ENCODE measurements around the gene CSH1.
"Not testable (repeated sequence)": the region's sequence is repeated elsewhere in the genome, so short reads cannot be mapped to it uniquely, and the experiment has no call there.

The CSH1 gene

GRCh38 chr17:63903787-63904201 is 7.4 kb upstream of the CSH1 start:
- peak; percentile 51 for DNase-seq (ENCODE audit: low spot score)

GRCh38 chr17:63901971-63902370 is 5.6 kb upstream of the CSH1 start:
- not testable (repeated sequence) for DNase-seq (ENCODE audit: low spot score)

DNA sequence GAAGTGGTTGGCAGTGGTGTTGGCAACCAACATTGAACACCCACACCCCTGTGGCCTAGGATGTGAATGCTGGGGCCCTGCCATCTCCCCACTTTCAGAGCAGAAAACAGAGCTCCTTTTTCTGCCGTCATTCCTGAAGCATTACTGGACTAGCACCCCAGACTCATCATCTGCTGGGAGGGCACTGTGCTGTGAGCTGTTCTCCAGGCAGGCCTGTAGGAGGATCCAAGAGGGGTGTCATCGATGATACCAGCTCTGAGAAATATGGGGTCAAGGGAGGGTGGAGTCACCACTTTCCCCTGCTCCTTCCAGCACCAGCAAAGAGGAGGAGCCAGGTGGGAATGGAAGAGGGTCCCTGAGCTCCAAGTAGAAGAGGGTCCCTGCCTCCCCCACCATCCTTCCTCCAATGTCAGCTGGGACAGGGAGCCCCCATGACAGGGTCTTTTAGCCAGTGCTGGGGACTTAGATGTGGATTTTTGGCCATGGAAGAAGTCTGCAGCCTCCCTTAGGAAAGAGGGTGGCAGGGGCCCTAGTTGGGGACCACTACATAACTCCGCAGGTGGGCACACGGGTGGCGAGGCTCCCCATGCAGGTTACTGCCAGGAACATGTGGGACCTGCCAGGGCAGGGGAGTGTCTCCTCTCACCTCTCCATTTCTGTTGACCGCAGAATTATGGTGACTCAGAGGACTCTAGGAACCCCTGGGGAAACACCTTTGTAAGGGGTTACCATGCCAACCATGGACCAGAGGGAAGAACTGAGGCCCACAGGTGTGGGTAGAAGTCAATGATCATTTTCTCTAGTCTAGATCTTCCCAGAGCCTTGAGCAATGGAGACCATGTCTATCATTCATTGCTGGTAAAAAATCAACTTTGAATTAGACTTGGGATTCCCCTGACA is 2.8 kb upstream of the CSH1 start:
- DNase-seq (ENCODE audit: low spot score): peak; percentile 47

DNA sequence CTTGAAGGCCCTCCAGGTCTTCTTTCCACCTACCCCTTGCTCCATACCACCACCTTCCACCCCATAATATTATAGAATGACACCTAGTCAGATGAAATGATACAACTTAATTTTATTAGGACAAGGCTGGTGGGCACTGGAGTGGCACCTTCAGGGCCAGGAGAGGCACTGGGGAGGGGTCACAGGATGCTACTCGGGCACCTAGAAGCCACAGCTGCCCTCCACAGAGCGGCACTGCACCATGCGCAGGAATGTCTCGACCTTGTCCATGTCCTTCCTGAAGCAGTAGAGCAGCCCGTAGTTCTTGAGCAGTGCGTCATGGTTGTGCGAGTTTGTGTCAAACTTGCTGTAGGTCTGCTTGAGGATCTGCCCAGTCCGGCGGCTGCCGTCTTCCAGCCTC is 1.6 kb downstream of the CSH1 start:
- DNase-seq (ENCODE audit: low spot score): not testable (repeated sequence)

GRCh38 chr17:63894021-63894420 is 2.4 kb downstream of the CSH1 start:
- DNase-seq (ENCODE audit: low spot score): not testable (repeated sequence)

DNA sequence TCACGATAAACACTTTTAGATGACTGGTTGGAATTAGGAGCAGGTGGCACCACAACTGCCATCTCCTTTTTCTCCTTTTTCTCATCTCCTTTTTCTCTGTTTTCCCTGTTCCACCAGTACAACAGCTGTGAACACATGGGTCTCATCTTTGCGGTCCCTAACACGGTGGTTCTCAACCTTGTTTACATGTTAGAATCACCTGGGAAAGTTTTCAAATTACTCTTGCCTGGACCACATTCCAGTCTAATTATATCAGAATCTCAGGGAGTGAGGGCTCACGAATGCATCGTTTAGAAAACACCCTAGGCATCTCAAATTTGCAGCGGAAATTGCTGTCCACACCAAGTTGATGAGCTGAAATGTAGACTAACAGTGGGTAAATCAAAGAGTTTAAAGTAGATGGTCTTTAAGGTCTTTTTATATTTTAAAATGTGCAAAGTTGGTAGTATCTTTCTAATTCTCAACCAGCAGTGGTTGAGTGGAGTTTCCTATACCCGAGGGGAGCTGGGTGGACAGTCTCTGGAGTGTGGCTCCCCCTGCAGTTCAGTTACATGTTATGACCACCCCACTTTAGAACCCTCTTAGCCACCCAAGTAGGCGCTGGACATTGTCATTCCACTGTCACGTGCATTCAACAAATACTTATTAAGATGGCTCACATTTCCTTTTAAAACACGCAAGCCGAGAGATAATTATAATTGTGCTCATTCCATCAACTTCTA is 3.9 kb downstream of the CSH1 start:
- DNase-seq (ENCODE audit: low spot score): not testable (repeated sequence)

- peak; percentile 42 for DNase-seq (ENCODE audit: low spot score)
Observed at GRCh38 chr17:63889026-63889848, 7.1 kb downstream of the CSH1 start.

- DNase-seq (ENCODE audit: low spot score): not testable (repeated sequence)
Observed at GRCh38 chr17:63885119-63885518, 11.3 kb downstream of the CSH1 start.

DNA sequence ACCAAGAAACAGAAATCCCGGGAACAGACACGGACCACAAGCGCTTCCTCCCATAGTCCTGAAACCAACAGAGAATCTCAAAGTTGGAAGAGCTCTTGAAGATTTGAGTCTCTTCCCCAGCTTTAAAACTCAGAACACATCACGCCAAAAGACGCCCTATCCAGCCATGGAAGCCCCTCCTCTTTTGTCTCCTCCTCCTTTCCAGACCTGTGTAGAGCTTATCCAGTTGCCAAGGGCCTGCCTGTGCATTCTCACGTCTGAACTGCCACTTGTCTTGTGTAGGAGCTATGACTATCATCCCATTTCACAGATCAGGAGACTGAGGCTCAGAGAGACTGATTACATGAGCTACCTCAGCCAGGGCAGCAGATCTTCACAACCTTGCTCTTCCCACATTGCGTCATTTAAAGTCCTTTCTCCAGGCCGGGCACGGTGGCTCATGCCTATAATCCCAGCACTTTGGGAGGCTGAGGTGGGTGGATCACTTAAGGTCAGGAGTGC is 13.7 kb downstream of the CSH1 start:
- not testable (repeated sequence) for DNase-seq (ENCODE audit: low spot score)

DNA sequence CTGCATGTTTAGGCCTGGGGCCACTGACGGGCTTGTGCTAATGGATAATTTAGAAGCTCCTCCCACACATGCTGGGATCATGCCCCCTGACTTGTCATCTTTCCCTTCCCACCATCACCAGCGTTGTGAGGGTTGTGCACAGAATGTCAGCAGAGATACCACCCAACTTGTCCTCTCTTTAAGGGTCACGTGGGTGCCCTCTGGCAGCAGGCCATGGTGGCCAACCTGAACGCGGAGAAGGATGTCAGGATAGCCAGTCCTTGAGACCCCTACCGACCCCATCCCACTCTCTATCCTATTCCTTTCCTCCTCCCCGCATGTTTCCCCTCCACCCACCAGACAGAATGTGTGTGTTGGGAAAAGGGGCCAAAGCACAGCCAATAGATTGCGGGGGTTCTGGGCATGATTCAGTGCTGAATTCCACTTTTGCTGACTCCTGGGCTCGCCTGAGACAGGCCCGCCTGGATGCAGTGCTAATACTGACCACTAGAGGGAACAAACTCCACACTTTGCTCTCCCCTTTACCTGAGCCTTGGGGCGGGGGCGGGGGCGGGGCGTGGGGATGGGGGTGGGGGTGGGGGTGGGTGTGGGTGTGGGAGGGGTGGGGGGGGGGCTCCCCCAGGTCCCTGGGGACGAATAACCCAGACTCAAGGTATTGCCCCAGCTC is 14.3 kb downstream of the CSH1 start, which contains the start of gene GH2:
Gene GH2 (minus strand): TSS at position 10 of the 667 bp plus-strand sequence. CDS start 143 bp downstream, outside the sequence.
- peak; percentile 67 for DNase-seq (ENCODE audit: low spot score)

GRCh38 chr17:63881337-63881736 is 15.0 kb downstream of the CSH1 start:
- DNase-seq (ENCODE audit: low spot score): not testable (repeated sequence)

DNA sequence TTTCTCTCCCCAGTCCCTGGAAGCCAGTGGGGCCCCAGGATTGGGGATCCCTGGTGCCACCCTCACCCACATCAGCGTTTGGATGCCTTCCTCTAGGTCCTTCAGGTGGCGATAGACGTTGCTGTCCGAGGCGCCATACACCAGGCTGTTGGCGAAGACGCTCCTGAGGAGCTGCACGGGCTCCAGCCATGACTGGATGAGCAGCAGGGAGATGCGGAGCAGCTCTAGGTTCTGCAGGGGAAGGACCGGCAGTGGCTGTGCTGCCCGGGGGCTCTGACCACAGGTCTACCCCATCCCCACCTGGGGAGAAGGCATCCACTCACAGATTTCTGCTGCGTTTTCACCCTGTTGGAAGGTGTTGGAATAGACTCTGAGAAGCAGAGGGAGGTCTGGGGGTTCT is 15.7 kb downstream of the CSH1 start:
- DNase-seq (ENCODE audit: low spot score): no peak

- DNase-seq (ENCODE audit: low spot score): not testable (repeated sequence)
Observed at GRCh38 chr17:63878413-63878812, 18.0 kb downstream of the CSH1 start.

- DNase-seq (ENCODE audit: low spot score): not testable (repeated sequence)
Observed at GRCh38 chr17:63874693-63875092, 21.7 kb downstream of the CSH1 start.

DNA sequence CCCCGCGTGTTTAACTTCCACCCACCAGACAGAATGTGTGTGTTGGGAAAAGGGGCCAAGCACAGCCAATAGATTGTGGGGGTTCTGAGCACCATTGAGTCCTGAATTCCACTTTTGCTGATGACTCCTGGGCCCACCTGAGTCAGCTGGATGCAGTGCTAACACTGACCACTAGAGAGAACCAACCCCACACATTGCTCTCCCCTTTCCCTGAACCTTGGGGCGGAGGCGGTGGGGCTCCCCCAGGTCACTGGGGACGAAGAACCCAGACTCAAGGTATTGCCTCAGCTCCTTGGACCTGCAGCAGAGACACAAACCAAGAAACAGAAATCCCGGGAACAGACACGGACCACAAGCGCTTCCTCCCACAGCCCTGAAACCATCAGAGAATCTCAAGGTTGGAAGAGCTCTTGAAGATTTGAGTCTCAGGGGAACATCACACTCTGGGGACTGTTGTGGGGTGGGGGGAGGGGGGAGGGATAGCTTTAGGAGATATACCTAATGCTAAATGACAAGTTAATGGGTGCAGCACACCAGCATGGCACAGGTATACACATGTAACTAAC is 22.2 kb downstream of the CSH1 start:
- DNase-seq (ENCODE audit: low spot score): not testable (repeated sequence)

DNA sequence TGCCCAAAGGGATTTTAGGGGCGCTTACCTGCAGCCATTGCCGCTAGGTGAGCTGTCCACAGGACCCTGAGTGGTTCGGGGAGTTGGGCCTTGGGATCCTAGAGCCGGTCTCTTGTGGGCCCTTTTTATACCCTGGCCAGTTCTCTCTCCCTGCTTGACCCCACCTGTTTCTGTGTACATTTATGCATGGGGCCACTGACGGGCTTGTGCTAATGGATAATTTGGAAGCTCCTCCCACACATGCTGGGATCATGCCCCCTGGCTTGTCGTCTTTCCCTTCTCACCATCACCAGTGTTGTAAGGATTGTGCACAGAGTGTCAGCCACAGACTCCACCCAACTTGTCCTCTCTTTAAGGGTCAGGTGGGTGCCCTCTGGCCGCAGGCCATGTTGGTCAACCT is 22.8 kb downstream of the CSH1 start, which contains the start of gene CSH2:
Gene CSH2 (minus strand): TSS at position 101 of the 400 bp plus-strand sequence. CDS start 63 bp downstream, at position 38.
- DNase-seq (ENCODE audit: low spot score): not testable (repeated sequence)

- DNase-seq (ENCODE audit: low spot score): not testable (repeated sequence)
Observed at GRCh38 chr17:63871646-63872365, 24.6 kb downstream of the CSH1 start.

DNA sequence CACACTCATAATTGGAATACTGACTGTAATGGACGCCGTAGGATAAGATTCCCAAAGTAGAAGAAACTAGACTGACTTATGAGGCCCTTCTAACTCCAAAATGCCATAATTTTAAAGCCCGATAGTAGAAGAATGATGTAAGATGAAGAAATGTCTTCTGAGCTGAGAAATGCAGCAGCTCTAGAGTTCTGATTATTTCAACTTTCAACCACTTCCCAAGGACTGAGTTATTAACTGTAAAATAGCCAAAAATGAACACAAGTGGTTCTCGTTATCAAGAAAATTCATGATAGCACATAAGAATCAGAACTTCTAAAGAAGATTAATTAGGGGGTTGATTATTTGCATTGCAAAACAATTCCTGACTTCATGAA is 26.1 kb downstream of the CSH1 start:
- DNase-seq (ENCODE audit: low spot score): not testable (repeated sequence)

- not testable (repeated sequence) for DNase-seq (ENCODE audit: low spot score)
Observed at GRCh38 chr17:63869491-63870291, 26.7 kb downstream of the CSH1 start.

Data from activated CD4-positive, alpha-beta T cell treated with anti-CD3 and anti-CD28 coated beads, Interleukin-2, Interleukin-4, amounts not matched to agents 100 ng/mL and 50 ng/mL, durations not matched to agents 16 hours and 8 hours (primary cell).